ENCODE results near the gene FAM177B. TPM values are rescaled to one million over a fixed set of nuclear protein-coding genes. Genes with fewer than 3 reads are reported as not detected.
"Not testable (repeated sequence)": the region's sequence is repeated elsewhere in the genome, so short reads cannot be mapped to it uniquely, and the experiment has no call there.

The FAM177B gene
- polyA plus RNA-seq, 1 donor: not detected

- DNase-seq: no peak
Measured at GRCh38 chr1:222739929-222740328, 2.9 kb downstream of the FAM177B start.

GRCh38 chr1:222741630-222742457 is 4.8 kb downstream of the FAM177B start:
- DNase-seq: not testable (repeated sequence)

GRCh38 chr1:222749927-222750326 is 12.9 kb downstream of the FAM177B start:
- no peak for DNase-seq

DNA sequence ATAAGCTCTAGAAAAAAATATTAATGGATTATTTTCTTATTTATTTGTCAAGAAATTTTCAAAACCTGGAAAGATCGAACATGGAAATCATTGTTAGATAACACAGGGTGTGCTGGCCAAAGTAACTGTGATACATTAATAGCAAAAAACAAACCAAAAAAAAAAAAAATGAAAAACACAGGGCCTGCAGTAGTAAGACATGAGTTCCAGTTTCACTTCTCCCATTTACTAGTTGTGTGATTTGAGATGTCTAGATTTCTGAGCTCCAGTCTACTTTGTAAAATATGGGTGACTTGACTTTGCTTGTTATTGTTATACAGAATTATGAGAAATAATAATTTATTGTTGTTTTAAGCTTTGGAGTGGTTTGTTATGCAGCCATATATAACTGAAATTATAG is 13.6 kb downstream of the FAM177B start:
- DNase-seq: no peak

- DNase-seq: no peak
Measured at GRCh38 chr1:222751255-222751654, 14.3 kb downstream of the FAM177B start.

DNA sequence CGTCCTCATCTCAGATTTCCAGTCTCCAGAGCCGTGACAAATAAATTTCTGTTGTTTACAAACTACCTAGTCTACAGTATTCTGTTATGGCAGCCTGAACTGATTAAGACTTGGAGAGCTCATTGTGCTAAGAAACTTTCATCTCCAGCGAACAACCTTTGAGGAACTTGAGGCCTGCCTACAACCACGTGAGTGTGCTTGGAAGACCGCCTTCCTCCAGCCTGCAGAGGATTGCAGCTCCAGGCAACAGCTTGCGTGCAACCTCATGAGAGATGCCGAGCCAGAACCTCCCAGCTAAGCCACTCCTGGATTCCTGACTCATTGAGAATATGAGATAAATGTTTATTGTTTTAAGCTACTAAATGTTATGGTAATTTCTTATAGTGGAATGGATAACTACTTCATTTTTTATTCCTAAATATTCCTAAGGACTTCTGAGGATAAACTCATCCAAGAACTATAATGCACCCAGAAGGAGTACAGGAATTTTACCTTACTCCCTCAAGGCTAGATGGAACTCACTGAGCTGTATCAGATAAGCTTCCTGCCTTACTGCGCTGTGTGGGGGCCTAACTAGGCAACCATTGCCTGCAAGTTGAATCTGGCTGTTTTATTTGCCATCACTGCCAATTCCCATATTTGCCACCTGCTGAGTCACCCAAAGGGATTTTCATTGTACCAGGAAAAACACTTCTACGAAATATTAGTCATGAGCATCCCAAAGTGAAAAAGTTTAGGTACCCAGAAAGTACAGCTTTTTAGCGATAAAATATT is 17.6 kb downstream of the FAM177B start:
- DNase-seq: peak; percentile 10

DNA sequence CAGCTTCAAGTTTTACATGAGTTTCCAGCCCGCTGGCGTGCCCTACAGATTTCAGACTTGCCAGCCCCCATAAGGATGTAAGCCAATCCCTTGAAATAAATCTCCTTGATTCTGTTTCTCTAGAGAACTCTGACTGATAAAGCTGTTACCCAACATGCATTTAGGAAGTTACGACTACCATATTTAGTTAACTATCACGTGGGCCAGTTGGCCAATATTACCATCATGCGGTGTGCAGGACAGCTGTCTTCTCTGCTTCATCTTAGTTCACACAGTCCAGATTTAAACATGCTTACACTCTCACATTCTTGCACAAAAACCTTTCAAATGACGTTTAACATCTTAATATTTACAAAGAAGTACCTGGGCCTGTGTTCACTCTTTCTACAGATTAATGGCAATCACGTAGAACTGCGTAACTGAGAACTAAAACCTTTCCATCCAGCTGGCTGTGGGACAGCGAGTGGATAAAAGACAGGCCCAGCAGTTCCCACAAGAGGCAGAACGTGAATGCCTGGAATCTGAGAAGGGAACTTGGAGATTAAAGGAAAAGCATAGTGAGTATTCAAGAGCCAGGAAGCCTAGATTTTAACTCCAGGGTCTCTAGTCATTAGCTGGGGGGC is 20.8 kb downstream of the FAM177B start:
- no peak for DNase-seq

DNA sequence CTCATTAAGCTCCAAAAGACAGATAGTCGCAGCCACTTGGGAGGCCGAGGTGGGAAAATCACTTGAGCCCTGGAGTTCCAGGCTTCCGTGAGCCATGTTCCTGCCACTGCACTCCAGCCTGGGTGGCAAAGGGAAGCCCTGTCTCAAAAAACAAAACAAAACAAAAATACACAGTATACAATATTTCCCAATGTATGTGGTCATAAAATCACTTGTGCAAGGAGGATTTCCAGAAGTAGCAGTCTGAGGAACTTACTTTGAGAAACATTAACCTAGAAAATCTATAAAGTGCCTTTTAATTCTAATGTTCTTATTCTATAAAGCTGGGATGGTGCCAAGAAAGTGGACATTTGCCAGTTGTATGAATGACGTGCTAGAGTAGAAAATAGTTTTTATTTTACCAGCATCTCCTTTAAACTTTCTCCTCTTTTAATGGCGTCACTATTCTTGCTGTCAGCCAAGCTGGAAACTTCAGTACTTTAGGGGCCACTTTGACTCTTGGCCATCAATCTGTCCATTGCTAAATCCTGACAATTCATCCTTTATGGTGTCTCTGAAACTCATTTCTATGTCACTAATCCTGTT is 22.5 kb downstream of the FAM177B start:
- no peak for DNase-seq

DNA sequence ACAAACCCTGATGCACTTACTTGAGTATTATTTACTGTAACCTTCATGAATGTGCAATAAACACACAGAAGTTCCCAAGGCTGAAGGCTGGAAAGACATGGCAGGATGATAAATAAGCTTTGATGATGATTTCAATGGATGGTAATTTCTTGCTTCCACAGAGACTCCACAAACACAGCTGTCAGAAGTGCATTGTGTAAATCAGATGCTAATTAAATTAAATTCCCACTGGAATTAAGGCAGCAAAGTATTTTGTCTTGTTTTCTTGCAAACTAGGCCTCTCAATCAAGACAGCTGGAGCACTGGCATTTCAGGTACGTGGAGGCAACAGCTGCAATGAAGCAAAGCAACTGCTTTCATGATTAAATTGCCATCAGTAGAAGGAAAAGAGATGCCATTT is 24.1 kb downstream of the FAM177B start:
- no peak for DNase-seq

DNA sequence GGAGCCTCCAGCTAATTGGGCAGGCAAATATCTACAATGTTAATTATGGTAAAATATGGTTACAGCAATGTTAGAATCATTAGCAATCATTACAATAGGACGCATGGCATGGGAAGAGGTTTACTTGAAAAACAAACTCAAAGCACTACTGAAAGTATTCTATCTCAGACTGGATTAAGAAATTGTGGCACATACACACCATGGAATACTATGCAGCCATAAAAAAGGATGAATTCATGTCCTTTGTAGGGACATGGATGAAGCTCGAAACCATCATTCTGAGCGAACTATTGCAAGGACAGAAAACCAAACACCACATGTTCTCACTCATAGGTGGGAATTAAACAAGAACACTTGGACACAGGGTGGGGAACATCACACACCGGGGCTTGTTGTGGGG is 25.2 kb downstream of the FAM177B start:
- not testable (repeated sequence) for DNase-seq

DNA sequence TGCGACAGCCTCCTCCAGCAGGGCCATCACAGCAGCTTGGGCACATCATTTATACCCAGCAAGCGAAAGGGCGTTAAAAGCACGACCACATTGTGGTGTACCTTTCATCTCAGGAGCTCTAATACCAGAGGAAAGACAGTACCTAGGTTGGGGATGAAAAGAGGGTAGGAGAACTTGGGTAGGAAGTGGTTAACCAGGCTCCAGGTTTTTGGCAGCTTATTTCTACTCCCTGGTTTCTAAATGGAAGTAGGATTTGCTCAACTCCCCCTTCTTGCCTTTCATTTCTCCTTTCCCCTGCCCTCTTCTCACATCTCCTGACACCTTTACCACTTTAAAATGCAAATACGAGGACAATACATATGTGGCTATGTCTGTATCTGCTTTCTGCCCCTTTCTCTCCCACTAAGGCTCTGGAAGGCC is 30.2 kb downstream of the FAM177B start:
- no peak for DNase-seq

DNA sequence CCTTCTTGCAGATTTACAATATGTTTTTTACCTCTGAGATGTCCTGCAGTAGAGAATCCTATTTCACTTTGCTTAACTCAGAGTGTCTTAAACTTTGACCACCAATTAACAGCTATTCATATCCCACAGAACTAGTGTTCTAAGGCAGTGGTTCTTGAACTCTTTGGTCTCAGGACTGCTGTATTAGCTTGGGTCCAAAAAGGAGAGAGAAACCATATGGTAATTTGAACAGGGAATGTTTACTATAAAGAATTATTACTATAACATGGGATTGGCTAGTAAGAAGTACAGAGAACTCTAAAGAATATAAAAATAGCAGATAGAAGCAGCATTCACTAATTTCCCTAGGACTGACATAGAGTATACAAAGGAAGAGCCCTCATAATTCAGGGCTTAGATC is 31.6 kb downstream of the FAM177B start:
- no peak for DNase-seq

DNA sequence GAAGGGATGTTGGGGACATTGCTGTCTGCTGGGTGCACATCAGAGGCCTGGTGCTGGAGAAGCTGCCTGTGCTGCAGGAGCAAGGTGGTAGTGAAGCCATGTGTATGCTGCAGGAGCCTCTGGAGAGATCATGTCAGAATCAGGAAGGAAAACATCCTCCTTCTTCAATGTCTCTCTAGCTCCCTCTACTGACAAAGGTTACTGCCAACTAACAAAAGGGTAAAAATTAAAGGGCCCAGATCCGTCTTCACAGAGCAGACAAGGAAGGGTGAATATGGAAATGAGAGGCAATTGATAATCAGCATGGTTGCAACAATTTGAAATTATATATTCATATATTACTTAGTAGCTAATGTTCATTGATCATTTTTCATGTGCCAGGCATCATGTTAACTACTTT is 32.2 kb downstream of the FAM177B start:
- no peak for DNase-seq

GRCh38 chr1:222769971-222770620 is 33.1 kb downstream of the FAM177B start:
- no peak for DNase-seq

DNA sequence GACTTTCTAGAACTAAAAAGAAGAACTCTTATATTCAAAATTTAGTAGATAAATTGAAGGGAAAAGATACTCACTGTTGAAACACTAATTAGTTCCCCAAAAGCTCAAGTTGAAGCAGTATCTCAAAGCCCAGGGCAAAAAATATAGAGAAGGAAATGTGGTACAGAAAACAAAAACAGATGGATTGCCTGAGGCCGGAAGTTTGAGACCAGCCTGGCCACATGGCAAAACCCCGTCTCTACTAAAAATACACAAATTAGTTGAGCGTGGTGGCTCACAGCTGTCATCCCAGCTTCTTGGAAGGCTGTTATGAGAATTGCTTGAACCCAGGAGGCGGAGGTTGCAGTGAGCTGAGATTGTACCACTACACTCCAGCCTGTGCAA is 36.0 kb downstream of the FAM177B start:
- DNase-seq: no peak

DNA sequence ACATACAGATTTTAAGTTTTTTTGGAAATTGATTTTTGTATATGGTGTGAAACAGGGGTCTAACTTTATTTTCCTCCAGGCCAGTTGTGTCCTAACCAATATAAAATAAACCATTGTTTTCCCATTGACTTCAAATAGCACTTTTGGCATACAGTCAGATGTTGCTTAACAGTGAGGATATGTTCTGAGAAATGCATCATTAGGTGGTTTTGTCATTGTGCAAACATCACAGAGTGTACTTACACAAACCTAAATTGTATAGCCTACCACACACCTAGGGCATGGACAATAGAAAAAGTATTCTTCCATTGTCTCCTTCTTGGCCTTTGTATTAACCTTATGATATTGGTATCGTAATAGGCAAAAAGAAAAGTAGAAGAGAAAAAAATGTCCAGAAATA is 40.5 kb downstream of the FAM177B start:
- DNase-seq: no peak

GRCh38 chr1:222777977-222778376 is 41.0 kb downstream of the FAM177B start:
- no peak for DNase-seq

DNA sequence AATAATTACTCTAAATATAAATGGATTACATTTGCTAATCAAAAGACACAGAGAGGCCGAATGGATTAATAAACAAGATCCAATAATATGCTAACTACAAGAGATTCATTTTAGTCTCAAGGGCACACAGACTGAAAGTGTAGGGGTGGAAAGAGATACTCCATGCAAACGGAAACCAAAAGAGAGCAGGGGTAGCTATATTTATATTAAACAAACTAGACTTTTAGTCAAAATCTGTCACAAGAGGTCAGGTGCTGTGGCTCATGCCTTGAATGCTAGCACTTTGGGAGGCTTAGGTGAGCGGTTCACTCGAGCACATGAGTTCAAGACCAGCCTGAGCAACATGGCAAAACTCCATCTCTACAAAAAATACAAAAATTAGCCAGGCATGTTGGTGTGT is 44.2 kb downstream of the FAM177B start:
- no peak for DNase-seq

- no peak for DNase-seq
Measured at GRCh38 chr1:222783051-222783450, 46.0 kb downstream of the FAM177B start.

DNA sequence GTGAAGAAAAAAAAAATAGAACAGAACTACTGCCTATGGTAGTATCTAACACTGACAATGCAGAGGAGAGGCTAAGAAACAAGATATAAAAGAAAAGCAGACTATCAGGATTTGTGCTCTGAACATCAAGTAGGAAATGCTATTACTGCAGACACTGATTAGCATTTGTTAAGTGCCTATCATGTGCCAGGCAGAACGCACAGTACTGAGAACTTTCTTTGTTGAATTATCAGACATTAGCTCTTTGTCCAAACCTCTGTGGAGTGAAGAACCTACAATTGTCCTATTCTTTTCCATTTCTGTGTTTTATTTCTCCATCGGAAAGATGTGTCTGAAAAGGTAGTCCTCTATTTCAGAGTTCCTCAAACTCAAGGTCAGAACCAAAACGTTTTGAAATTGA is 47.4 kb downstream of the FAM177B start:
- no peak for DNase-seq

DNA sequence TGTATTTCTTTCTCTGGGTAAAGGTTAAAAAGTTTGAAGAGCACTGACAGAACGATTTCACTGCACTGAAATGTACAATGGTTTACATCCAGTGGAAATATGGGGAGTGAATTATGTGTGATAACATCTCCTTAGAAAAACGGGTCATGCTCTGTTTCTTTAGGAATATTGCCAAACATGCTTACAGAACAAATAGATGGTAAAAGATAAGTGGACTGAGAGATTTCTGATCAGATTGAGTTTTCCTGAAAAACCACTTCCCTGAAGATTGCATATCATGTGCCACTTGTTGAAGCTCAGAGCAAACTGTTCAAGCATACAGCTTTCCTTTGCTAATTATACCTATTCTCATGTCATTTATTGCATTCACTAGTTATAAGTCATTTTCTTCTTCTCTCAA is 47.9 kb downstream of the FAM177B start:
- DNase-seq: no peak

DNA sequence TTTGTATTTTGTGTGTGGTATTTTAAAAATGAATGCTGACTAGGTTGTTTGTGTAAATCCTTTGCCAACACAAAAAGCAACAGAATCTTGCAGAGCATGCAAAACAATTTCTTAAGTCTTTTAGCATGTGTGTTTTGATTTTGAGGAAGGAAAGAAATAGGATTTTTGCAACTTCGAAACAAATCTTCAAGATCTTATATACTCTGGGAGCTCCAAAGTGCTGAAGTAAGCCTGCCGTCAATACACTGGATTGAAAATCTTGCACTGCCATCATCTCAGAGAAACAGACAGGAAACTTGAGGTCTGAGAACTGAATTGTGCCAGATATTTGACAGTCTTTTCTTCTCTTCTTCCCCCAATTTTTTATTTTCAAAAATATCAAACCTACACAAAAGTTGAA is 48.5 kb downstream of the FAM177B start:
- DNase-seq: no peak

Measured in left kidney (tissue), 2 donors.